ENCODE data around the gene GFY. TPM values are rescaled to one million over a fixed set of nuclear protein-coding genes. Genes with fewer than 3 reads are reported as not detected.

Gene GFY
- polyA plus RNA-seq, 4 donors = not detected

DNA sequence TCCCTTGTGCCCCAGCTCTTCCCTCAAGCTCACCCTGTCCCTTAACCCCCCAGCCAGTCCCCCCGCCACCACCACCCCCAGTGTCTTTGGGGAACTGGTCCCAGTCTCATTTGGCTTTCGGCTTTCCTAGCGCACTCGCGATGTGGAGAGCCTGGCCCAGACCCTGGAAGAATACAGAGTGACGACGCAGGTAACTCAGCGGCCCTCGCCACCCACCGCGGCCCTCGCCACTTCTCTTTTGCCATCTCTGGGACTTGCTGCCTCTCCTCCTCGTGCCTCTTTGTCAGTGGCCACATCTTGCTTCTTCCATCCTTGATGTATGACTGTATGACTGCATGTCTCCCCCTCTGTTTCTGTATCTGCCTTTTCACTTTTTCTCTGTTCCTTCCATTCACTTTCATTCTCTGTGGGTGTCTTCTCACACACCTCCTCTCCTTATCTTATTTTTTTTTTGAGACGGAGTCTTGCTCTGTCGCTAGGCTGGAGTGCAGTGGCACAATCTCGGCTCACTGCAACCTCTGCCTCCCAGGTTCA, 17.6 kb upstream of the GFY start:
- no peak for DNase-seq (ENCODE audit: low read depth in 4 of 4, low spot score in 3 of 4)

DNA sequence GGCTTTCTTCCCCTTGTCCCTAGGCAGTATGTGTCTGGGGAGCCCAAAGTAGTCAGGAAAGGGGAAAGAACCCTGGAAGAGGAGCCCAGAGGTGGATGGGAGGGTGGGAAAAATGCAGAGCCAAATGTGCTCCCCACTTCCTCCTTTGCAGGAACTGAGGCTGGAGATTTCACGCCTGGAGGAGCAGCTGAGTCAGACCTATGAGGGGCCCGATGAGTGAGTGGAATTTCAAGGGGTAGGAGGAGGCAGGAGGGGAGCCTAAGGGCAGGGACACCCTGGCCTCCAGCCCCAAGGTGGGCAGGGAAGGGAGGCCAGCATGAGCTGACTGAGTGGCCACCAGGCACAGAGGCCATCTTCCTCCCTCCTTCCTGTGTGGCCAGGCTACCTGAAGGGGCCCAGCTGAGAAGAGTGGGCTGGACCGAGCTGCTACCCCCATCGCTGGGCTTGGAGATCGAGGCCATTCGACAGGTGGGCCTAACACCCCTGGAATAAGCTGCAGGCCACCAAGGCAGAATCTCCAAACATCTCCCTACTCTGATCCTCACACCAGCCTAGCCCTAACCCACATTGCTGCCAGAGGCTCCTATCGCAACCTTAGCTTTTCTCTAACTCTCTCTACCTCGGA, 16.3 kb upstream of the GFY start:
- DNase-seq (ENCODE audit: low read depth in 4 of 4, low spot score in 3 of 4) = no peak

DNA sequence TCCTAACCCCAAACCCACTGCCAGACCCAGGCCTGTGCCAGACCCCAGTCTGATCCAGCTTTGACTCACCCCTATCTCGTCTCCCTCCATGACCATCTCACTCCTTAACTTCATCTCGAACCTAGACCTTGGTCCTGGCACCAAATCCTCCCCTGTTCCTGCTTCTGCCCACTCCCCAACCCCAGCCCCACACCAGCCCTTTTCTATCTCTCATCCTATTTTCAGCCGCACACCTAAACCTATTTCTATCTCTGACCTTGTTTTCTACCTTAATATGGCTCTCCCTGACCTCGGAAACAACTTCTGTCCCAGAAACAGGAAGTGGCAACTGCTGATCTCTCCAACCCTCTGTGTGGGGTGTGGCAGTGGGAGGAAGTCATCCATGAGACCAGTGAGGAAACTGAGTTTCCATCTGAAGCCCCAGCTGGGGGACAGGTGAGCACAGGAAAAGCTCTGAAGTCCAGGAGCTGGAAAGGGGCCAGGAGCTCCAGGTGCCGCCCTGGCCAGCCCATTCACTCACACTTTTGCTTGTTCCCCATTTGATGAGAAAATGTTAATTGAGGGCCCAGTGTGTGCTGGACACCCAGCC, 15.7 kb upstream of the GFY start:
- no peak for DNase-seq (ENCODE audit: low read depth in 4 of 4, low spot score in 3 of 4)

DNA sequence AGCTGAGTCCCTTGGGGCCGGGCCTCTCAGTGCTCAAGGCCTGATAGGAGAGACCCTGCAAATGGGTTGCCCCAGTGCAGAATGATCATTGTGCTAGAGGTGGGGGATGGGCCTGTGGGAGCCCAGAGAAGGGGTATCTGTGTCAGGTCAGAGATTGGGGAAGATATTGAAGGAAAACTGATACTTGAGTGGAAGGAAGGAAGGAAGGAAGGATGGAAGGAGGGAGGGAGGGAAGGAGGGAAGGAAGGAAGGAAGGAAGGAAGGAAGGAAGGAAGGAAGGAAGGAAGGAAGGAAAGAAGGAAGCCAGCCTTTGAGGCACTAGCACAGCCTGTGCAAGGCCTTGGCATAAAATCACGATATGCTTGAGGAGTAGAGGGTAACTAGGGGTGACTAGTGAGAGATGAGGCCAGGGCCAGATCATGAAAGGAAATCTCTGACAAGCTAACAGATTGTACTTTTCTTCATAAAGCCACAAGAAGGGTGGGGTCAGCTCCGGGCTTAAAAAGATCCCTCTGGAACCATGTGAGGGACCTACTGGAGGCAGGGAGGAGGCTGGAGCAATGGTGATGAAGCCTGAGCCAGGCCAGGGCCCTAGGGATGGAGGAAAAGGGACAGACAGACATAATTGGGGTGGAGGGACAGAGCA, 13.4 kb upstream of the GFY start:
- DNase-seq (ENCODE audit: low read depth in 4 of 4, low spot score in 3 of 4) = no peak

DNA sequence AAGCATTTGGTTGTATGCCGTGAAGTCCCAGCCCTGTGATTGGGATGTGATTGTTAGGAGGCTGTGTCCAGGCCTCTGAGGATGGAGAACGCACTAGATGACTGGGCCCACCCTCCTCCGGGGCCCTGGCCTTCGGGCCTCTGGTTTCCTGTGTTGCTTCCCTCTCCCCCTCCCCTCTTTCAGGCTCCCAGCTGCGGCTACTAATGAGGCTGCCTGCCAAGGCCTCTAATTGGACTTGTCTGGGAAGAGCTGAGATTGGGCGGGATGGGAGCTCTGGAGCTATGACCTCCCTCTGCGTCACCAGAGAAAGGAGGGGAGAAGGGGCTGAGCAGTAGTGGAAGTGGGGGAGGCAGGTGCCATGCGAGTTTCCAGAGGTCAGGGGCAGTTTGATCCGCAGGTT, 11.8 kb upstream of the GFY start:
- peak; percentile 59 to 79 (median 70) for DNase-seq (ENCODE audit: low read depth in 4 of 4, low spot score in 3 of 4)

DNA sequence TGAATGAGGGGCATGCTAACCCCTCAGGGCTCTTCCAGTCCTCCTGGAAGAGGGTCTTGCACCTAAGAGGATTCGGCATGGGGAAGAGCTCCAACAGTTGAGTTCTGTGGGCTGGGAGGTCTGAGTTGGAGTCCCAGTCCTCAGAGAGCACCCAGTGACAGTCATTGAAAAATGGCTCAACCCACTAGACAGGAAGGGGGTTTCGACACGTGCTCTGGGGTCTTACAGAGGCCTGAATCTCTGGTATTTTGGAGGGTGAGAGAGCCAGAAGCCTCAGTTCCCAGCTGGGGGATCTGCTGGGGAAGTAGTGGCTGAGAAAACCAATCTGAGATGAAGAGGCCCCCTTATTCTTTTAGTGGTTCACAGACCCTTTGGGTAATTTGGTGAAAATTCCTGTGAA, 10.9 kb upstream of the GFY start:
- DNase-seq (ENCODE audit: low read depth in 4 of 4, low spot score in 3 of 4) = no peak

DNA sequence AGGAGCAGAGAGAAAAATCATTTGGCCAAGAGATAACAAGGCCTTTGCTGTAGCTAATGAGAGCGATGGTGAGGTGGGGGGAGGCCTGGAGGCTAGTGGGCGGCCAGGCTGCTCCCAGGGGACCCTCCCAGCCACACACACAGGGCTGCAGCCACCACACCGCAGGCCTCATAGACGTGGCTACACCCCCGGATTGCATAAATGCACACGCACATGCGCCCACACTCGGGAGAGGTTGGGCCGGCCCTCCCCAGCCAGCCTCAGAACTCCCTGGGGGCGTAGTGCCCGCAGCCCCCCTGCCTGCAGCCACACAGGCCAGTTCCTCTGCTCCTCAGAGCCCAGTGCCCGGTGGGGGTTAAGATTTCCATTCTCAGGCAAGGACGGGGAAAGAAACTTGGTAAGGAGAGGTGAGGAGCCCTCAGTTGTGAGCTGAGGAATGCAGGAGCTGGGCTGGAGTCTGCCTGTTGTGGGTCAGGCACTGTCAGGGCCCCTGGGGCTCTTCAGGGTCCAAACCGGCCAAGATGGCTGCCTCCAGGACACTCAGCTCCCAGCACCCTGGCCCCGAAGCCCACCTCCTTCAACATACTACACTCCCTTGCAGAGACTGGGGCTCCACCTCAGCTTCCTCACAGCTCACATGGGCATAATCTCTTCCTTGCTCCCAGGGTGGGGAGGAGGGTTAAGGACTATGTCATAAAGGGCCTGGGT, 9.9 kb upstream of the GFY start:
- no peak for DNase-seq (ENCODE audit: low read depth in 4 of 4, low spot score in 3 of 4)

DNA sequence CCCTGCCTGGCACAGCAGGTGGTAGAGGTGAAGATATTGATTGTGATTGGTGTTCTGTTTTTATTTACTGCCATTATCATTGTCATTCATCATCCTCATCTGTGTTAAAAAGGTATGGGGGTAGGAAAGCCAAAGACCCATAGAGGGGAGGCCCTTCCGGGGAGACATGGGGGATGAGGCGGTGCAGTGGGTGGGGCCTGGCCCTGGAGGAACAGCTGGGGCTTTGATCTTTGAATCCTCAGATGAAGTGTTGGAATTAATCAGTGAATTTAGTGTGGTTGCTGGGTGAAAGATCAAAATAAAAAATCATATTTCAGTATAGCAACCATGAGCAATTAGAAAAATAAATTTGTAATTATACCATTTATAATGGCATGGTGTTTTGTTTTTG, 9.4 kb upstream of the GFY start:
- DNase-seq (ENCODE audit: low read depth in 4 of 4, low spot score in 3 of 4) = no peak

DNA sequence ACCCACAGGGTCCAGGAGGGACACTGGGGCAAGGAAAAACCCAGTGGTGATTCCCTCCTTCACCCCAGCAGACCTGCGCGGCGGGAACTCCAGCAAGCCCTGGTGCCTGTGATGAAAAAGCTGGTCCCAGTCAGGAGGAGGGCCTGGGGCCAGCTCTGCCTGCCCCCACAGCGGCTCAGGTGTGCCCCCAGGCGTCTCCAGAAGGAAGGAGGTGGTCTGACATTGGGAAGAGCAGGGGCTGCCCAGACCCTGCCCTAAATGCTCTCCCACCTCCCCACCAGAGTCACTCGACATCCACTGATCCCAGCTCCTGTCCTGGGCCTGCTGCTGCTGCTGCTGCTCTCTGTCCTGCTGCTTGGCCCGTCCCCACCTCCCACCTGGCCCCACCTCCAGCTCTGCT, 8.1 kb upstream of the GFY start:
- DNase-seq (ENCODE audit: low read depth in 4 of 4, low spot score in 3 of 4) = no peak

DNA sequence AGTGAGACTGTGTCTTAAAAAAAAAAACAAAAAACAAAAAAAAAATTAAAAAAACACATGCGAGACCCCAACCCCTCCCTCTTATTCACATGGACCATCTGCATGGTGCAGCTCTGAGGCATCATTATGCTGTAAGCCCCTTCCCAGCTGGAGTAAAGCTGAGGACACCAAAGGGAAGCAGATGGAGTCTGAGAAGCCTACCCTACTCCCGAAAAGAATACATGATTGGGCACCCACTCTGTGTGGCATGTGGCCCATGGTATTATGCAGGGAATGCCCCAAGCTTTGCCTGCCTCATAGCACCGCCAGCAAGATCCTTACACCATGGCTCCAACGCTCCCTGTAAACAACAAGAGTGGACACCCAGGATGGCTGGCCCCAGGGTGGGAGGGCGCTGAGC, 6.7 kb upstream of the GFY start:
- DNase-seq (ENCODE audit: low read depth in 4 of 4, low spot score in 3 of 4) = no peak

DNA sequence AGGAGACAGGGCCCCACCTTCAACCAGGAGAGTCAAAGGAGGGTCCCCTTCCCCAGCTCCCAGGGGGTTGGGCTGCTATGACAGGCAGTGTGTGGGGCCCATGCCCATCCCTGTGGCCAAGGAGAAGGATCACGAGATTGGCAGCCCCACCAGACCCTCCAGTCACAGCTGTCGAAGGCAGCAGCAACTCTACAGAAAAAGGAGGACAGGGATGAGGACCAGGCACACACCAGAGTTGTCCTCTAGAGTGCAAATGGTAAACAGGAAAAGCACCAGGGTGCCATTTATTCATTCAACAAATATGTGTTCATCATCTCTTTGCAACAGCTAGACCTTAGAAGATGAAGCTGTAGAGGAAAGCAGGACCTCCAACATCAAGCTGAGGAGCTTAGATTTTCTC, 6.0 kb upstream of the GFY start:
- DNase-seq (ENCODE audit: low read depth in 4 of 4, low spot score in 3 of 4) = no peak

DNA sequence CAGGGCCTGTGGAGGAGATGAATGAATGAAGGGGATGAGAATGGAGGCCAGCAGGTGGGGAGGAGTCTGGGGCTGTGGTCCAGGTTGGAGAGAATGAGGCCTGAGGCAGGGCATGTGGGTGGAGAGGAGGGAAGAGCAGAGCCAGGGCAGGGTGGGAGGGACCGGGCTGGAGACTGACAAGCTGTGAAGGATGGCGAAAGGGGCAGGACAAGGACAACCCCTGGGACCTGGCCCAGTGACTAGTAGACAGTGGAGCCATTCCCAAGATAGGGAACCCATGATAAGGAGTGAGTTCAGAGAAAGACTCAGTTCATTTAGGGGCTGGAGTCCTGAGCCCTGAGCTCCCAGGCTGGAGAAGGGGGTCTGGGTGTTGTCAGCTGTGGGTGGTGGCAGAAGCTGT, 5.0 kb upstream of the GFY start:
- no peak for DNase-seq (ENCODE audit: low read depth in 4 of 4, low spot score in 3 of 4)

DNA sequence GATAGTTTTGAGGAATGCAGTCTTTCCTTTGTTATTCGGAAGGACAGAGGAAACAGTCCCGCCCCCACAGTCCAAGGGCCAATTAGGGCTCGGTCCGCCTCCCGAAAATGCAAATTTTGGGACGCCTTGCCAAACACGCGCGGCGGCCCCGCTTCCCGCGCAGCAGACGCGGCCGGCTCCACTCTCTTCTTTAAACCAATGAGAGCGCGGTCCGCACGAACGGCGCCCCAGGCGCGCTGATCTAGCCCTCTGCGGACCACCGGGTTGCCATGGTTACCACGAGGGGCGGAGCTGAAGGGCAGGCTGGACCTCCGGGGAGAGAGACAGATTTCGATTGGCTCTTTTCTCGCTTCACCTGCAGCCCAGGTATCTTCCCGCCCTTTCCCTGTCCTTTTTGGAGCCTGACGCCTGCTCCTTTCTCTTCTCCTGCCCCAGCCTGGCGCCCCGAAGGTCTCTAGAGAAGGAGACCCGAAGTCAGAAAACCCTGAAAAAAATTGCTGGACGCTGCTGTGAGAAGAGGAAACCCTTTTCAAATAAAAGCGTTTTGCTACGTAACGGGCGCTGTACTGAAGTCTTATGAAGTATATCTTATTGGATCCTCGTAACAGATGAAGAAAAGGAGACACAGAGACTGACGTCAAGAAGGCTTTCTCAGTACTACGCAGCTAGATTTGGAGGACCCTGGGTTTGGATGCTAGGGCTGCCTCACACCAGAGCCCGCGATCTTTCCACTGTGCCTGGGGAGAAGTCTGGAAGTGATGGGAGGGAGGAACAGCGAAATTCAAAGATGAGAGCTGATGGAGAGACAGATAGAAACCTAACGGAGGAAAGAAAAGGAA, 3.9 kb upstream of the GFY start:
- peak in 2 of 4 donors; percentile 56 to 63 for DNase-seq (ENCODE audit: low read depth in 4 of 4, low spot score in 3 of 4)

DNA sequence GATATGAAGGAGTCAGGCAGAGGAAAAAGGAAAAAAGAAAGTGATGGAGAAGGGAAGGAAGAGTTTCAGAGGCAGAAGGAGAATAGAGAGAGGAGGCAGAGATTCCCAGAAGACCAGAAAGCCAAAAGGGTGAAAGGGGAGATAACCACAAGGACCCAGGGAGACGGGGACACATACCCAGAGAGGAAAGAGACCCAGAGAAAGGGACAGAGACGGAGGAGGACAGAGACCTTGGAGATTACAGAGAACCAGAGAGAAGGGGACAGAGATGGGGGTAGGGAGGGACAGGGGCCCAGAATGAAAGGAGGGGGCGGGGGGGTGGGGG, 3.3 kb upstream of the GFY start:
- no peak for DNase-seq (ENCODE audit: low read depth in 4 of 4, low spot score in 3 of 4)

DNA sequence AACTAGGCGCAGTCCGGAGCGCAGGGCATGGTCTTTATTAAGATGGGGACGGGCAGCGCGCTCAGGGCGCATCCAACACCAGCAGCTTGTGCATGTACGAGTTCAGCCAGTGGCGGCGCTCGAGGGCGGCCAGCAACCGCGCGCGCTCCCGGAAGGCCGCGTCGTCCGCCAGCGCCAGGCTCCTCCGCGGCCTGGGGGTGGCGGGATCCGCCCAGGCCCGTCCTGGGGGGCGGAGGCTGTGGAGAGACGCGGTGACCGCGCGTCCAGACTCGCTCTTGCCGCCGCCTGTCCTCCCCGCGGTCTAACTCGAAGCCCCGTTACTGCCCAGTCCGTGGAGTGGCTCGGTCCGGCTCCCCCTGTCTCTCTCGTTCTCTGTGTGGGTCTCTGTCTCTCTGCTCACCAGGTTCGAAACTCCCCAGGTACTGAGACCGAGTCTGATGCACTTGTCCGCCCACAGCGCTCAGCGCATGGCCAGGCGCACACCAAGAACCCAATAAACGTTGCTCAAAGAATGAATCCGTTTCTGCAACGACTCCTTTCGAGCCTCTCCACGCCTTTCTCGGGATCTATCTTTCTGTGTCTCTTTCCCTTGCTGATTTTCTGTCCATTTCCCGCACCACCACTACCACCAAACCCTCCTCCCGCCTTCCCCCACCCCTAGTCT, 2.6 kb upstream of the GFY start:
- DNase-seq (ENCODE audit: low read depth in 4 of 4, low spot score in 3 of 4) = no peak

DNA sequence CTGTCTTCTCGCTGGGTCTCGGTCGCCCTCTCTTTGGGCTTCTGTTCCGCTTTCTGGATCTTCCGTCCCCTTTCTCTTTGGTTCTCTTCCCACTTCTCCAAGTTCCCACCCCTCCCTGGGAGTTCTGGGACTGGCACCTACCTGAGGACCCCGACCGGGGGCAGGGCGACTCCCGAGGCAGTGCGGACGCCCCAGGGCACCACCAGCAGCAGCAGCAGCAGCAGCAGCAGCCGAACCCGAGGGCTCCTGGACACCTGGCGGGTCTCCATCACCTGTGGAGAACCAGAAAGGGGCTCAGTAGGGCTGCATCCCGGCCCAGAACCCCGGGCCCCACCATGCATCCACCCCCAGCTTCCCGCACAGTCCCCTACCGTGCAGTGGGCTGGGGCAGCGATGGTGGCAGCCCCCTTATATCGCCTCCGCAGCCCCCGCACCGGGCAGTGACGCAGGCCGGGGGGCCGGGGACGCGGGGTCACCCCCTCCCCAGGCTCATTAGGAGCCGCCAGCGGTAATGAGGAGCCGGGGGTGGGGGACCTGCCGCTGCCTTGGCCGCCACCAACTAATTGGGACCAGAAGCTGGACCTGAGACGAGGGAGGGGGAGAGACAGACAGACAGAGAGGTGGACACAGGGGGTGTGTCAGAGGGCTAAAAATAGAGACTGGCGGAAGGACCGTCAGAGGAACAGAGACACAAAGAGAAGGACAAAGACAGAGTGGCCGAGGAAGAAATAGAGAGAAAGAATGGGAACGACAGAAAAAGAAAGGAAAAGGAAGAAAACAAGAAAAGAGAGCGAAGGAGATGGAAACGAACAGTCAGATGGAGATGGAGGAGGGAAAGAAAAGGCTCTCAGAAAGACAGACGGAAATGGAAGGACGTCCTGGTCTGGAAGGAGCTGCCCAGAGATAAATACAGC, 1.9 kb upstream of the GFY start, which contains the start of gene PTH2:
TSS of gene PTH2 (minus strand) at position 371 of the 914 bp plus-strand sequence. CDS start at position 269, 102 bp downstream.
- no peak for DNase-seq (ENCODE audit: low read depth in 4 of 4, low spot score in 3 of 4)

DNA sequence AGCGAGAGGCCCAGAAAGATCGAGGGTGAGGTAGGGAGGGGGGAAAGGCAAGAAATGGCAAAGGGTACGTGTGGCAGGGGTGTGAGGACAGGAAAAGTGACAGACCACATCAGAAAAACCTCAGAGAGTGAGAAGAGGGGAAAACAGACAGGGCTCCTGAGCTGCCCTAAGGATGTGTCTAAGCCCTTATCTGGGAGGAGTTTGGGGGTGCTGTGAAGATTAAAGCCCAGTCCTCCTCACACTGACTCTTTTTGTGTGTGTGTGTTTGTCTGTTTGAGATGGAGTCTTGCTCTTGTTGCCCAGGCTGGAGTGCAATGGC, 1.2 kb upstream of the GFY start:
- DNase-seq (ENCODE audit: low read depth in 4 of 4, low spot score in 3 of 4) = no peak

DNA sequence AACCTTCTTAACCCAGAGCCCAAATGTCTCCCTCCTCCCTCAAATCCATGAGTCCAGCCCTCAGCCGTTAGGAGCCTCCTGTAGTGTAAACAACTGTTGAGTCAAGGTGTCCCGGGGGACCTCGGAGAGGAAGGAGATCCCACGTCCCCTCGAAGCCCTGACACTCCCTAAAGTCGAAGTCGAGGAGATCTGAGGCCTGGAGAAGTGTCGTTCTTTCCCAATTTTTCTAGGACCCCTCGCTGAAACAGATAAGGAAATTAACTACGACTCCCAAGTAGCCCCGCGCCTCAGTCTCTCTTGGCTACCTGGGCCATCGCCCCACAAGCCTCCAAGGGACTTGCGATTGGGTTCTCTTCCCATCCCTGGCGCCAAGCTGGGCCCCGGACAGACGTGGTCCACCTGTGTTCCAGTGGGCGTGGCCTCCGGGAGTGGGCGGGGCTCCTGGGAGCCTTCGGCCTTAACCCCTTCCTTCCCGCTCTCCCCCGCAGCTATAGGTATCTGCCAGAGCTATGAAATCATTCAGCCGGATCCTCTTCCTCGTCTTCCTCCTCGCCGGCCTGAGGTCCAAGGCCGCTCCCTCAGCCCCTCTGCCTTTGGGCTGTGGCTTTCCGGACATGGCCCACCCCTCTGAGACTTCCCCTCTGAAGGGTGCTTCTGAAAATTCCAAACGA, 869 bp downstream of the GFY start:
- no peak for DNase-seq (ENCODE audit: low read depth in 4 of 4, low spot score in 3 of 4)

DNA sequence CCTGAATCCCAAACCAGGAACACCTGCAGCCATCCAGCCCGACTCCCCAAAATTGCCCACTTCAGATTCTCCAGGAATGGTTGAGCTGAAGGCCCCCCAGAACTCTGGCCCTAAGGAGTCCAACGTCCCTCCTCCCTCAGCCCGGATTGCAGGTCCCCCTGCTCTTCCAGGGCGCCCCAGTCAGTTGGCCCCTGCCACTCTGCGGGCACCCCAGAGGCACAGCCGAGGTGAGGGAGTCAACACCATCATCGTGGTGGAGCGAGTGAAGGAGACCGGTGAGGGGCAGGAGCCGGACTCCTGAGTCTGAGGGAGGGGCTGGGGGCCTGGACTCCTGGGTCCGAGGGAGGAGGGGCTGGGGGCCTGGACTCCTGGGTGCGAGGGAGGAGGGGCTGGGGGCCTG, 2.2 kb downstream of the GFY start:
- no peak for DNase-seq (ENCODE audit: low read depth in 4 of 4, low spot score in 3 of 4)
